CD1c-positive myeloid dendritic cell (primary cell): ENCODE results near the gene PHF21A.
A peak's percentile ranks its signal among the peaks of the same experiment; 100 is the strongest.
"Not testable (repeated sequence)": the region's sequence is repeated elsewhere in the genome, so short reads cannot be mapped to it uniquely, and the experiment has no call there.

Experiments used
- DNase-seq: peaks from one replicate; pipeline ENCODE4 v3.0.0-alpha.2; 2016; ENCODE audit errors: extremely low spot score

The PHF21A gene

GRCh38 chr11:45983471-45983845 lies 137.8 kb downstream of the PHF21A start:
- DNase-seq, result no peak

GRCh38 chr11:45982656-45983470 lies 138.4 kb downstream of the PHF21A start:
- DNase-seq, result no peak

GRCh38 chr11:45981826-45982225 lies 139.4 kb downstream of the PHF21A start:
- DNase-seq, result not testable (repeated sequence)

- DNase-seq, result no peak
Observed at GRCh38 chr11:45974806-45975205, 146.4 kb downstream of the PHF21A start.

- DNase-seq, result no peak
Observed at GRCh38 chr11:45973601-45974000, 147.7 kb downstream of the PHF21A start.

- no peak for DNase-seq
Observed at GRCh38 chr11:45968901-45969300, 152.4 kb downstream of the PHF21A start.

- DNase-seq, result no peak
Observed at GRCh38 chr11:45967506-45967905, 153.7 kb downstream of the PHF21A start.

- DNase-seq, result peak; percentile 70
Observed at GRCh38 chr11:45964911-45965389, 156.3 kb downstream of the PHF21A start.

- DNase-seq, result no peak
Observed at GRCh38 chr11:45961751-45962240, 159.5 kb downstream of the PHF21A start.

- DNase-seq, result no peak
Observed at GRCh38 chr11:45960387-45961095, 160.7 kb downstream of the PHF21A start.

- DNase-seq, result no peak
Observed at GRCh38 chr11:45959851-45960250, 161.4 kb downstream of the PHF21A start.

- DNase-seq, result no peak
Observed at GRCh38 chr11:45949992-45950407, 171.3 kb downstream of the PHF21A start.

GRCh38 chr11:45948356-45948755 lies 172.9 kb downstream of the PHF21A start:
- no peak for DNase-seq

- DNase-seq, result no peak
Observed at GRCh38 chr11:45947885-45948284, 173.4 kb downstream of the PHF21A start.

- DNase-seq, result no peak
Observed at GRCh38 chr11:45945397-45945999, 175.8 kb downstream of the PHF21A start.

- DNase-seq, result no peak
Observed at GRCh38 chr11:45942381-45942780, 178.9 kb downstream of the PHF21A start.

GRCh38 chr11:45941285-45941684 lies 180.0 kb downstream of the PHF21A start:
- no peak for DNase-seq

- no peak for DNase-seq
Observed at GRCh38 chr11:45939836-45940235, 181.4 kb downstream of the PHF21A start.

- no peak for DNase-seq
Observed at GRCh38 chr11:45937916-45938315, 183.3 kb downstream of the PHF21A start.

GRCh38 chr11:45936511-45937054 lies 184.7 kb downstream of the PHF21A start:
- no peak for DNase-seq

GRCh38 chr11:45935349-45936064 lies 185.7 kb downstream of the PHF21A start:
- peak; percentile 45 for DNase-seq
